Activated CD4-positive, alpha-beta T cell treated with anti-CD3 and anti-CD28 coated beads, Interleukin-2, Interleukin-4, amounts not matched to agents 100 ng/mL and 50 ng/mL, durations not matched to agents 16 hours and 8 hours (primary cell): ENCODE data around the gene TUBB1.

Experiments
- DNase-seq: peaks from one replicate; pipeline ENCODE4 v3.0.0-alpha.2; 2020; ENCODE audit warnings: low spot score

TUBB1 gene

DNA sequence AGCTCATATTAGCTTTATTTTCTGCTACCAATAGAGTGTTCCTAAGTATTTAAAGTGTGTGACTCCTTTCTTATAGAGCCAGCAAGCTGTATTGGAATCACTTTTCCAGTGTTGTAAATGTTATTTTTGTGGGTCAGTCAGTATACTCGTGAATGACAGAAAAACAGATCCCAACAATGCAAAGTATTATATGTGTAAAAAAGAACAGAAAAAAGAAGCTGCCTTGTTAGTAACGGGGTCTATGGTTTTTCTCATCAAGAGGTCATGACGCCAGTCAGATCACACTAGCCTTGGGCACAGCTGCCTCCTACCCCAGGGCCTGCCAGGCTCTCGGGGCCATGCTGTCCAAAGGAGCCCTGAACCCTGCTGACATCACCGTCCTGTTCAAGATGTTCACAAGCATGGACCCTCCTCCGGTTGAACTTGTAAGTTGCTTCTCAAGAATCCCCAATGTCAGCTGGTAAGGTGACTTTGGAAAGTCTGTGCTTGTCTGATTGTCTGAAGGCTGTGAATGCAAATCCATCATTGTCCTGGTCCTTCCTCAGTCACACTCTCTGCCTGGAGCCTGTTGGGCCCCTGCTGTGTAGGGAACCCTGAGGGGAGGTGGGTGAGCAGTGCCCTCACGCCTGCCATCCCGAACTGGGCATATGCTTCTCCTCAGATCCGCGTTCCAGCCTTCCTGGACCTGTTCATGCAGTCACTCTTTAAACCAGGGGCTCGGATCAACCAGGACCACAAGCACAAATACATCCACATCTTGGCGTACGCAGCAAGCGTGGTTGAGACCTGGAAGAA, 28.4 kb upstream of the TUBB1 start:
- no peak for DNase-seq

DNA sequence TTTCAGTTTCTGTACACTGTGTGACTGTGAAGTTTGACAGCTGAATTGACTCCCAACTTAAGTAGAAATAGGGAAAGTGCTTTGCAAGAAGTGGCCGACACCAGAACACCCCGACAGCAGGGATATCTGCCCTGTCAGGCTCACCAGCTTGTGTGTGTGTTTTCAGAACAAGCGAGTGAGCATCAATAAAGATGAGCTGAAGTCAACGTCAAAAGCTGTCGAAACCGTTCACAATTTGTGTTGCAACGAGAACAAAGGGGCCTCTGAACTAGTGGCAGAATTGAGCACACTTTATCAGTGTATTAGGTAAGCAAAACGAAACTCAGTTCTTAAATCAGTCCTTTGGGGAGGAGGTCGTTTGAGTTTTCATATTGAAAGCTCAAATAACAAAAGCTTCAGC, 27.5 kb upstream of the TUBB1 start:
- no peak for DNase-seq

DNA sequence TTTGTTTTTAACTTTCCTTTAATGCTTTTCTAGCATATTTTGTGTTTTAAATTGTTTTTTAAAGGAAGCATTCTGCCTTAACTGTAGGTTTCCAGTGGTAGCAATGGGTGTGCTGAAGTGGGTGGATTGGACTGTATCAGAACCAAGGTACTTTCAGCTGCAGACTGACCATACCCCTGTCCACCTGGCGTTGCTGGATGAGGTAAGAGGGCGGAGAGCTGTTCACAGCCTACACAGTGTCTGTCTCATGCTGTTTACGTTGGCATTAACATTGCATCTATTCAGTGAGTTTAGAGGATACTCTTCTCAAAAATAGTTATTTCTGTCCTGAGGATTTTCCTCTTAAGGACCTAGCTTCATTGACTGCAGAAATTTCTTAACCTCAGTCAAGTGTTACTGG, 26.3 kb upstream of the TUBB1 start:
- DNase-seq: no peak

DNA sequence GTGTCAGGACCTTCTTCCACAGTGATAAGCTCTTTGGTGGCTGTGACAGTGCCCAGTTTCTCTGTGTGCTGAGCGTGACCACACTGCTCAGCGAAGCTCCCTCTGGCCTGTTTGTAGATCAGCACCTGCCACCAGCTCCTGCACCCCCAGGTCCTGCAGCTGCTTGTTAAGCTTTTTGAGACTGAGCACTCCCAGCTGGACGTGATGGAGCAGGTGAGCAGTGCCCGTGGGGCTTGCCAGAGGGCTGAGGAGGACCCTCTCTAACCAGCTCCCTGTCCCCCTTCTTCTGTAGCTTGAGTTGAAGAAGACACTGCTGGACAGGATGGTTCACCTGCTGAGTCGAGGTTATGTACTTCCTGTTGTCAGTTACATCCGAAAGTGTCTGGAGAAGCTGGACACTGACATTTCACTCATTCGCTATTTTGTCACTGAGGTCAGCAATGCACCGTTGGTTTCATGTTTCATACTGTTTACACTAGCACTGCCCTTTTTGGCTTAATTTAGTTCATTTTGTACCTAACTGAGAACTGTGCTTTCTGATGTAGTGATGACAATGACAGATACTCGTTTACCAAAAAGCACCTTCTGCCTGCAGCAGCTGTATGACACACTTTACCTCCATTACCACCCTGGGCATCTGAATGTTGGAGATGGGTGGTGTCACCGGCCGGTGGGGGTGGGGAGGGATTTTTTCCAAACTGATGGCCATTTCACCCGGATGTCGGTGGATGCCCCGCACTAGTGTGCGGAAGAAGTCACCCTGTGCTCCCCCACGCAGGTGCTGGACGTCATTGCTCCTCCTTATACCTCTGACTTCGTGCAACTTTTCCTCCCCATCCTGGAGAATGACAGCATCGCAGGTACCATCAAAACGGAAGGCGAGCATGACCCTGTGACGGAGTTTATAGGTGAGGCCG, 25.6 kb upstream of the TUBB1 start:
- no peak for DNase-seq

DNA sequence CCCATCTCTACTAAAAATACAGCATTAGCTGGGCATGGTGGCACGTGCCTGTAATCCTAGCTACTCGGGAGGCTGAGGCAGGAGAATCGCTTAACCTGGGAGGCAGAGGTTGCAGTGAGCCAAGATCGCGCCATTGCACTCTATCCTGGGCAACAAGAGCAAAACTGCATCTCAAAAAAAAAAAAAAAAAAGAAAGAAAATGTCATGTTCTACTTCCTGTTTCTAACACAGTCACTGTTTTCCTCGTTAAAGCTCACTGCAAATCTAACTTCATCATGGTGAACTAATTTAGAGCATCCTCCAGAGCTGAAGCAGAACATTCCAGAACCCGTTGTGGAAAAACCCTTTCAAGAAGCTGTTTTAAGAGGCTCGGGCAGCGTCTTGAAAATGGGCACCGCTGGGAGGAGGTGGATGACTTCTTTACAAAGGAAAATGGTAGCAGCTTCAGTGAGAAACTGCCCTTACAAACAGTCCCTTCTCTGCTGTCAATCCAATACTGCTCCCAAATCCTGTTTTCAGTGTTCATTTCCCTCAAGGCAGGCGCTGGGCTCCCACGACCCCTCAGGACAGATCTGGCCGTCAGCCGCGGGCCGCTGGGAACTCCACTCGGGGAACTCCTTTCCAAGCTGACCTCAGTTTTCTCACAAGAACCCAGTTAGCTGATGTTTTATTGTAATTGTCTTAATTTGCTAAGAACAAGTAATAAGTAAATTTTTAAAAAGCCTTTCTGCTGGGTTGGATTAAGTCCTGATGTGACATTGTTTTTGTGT, 24.7 kb upstream of the TUBB1 start:
- no peak for DNase-seq

DNA sequence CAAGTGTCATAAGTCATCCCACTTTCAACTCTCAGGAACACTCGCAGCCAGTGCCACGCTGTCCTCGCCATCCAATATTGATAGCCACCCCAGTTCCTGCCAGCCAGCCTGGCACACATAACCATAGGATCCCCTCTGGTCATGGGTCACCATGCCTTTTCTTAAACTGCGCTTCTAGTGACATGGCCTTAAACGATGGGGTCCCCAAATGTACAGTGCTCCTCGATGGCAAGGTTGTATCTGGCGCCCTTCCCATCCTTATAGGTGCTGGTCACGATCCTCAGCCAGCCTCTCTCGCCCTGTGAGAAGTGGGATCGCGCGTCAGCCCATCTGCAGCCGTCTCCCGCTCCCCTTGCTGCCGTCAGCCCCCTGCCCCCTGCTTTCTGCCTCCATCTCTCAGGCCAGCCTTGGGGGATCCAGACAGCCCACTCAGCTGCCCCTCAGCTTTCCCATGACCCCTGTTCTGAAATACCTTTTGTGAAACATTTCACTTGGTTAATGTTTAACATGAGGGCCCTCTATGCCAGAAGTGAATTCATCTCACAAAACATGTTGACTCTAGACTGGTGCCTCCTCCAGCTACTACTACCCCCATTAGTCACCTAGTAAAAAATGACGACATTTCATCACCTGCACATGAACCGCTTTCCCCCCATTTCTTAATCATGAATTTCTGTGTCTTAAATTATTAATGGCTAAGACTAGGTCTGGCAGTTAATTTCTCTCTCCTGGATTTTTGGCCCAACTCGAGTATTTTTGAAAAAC, 23.6 kb upstream of the TUBB1 start:
- no peak for DNase-seq

DNA sequence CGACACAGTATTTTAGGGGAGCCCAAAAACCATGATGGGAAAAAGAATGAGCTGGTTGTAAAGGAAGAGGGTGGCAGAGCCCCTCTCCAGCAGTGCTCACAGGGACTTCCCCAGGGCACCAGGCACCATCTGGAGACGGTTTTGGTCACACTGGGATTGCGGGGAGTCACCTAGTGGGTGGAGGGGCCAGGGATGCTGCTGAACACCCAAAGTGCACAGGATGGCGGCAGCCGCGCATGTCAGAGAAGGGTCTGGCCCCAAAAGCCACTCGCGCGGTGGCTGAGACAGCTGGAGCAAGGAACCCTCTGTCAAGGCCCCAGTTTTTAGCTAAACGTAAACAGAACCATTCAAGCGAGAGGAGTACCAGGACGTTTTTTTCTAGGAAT, 23.0 kb upstream of the TUBB1 start:
- no peak for DNase-seq

DNA sequence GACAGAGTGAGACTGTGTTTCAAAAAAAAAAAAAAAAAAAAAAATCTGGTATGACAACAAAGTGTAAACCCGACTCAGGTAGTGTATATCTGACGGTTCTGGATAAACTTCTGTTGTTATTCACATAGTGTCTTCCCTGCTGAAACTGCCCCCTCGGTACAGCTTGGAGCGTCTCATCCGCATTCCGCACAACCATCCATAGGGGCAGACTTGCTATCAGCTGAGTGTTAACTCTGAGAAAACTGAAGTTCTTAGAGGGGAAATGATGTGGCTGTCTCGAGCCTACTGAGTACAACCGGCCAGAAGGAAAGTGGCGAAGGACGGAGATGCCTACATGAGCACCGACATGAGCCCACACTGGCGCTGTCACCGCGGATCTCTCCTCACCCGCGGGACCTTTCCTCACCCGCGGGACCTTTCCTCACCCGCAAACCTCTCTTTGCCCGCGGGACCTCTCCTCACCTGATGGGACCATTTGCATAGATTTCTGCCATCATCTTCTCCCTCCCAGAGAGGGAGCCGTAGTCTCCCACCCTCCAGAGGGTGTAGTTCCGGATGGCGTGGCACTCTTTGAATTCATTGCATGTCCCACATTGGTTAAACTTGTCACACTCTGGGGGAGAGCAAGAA, 22.0 kb upstream of the TUBB1 start:
- DNase-seq: no peak

DNA sequence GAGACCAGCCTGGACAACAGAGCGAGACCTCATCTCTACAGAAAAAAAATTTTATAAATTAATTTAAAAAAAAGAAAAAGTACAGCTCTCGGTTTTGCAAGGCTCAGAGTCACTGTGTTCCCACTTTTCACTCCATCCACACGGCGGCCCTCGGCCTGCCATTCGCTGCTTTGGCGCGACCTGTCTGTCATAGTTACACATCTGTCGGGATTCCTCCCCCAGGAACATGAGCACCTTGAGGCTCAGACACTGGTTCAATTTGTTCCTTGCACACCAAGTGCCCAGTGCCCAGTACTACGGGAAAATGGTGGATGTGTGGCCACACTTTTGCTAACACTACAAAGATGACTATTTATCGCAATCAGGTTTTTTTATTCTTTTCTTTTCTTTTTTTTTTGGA, 20.6 kb upstream of the TUBB1 start:
- DNase-seq: no peak

DNA sequence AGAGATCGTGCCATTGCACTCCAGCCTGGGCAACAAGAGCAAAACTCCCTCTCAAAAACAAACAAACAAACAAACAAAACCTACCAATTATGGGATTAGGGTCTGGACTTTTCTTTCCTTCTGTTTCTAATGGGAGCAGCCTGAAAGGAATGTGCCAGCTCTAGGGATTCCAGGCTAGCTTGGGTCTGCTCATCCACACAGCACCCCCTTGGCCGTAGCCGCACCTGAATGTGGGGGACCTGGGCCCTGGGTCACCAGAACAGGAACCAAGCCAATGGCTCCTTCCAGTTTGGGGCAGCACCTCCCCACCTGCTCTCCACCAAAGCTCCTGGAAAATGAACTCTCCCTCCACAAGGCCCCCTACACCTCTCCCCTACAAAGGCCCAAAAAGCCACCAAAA, 18.9 kb upstream of the TUBB1 start:
- no peak for DNase-seq

DNA sequence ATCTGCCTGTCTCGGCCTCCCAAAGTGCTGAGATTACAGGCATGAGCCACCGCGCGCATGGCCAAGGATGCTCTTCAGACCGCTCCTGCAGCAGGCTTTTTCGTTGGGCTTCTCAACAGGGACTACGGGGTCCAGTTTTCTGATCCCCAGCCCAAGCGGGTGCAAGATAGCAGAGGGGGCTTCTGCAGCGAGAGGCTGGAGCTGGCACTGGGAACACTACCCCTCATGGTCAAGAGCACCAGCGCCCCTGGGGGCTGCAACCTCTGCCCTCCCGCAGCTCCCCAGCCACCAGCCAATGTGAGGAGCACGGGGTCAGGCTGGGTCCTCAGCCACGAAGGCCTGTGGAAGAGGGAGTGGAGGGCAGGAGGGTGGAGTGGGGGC, 18.2 kb upstream of the TUBB1 start:
- no peak for DNase-seq

DNA sequence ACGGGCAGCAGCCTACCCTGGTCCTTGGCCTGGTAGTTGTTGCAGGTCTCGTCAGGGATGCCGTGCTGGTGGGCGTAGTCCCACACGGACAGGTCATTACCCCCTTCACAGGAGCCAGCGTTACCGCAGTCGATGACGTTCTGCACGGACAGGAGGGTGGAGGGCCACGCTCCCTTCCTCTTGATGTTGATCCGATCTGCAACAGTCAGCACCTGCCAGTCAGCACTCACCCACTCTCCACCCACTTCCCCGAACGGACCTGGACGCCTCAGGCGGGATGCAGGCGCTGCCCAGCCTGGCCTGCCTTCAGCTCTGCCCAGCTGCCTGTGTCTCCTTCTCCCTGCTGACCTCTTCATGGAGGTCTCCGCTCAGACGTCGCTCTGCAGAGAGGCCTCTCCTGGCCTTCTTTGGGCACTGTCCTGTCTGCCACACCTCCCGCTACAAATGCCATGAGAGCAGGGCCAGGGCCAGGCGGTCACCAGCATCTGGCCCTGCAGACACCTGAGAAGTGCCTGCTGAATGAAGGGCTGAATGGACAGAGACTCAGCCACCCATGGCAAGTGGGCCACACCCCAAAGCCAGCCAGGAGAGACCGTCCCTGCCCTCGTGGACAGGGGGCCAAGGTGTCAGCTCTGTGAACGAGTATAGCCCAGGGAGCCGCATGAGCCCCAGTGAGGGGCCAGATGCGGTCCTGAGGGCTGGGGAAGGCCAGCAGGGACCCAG, 17.6 kb upstream of the TUBB1 start:
- no peak for DNase-seq

DNA sequence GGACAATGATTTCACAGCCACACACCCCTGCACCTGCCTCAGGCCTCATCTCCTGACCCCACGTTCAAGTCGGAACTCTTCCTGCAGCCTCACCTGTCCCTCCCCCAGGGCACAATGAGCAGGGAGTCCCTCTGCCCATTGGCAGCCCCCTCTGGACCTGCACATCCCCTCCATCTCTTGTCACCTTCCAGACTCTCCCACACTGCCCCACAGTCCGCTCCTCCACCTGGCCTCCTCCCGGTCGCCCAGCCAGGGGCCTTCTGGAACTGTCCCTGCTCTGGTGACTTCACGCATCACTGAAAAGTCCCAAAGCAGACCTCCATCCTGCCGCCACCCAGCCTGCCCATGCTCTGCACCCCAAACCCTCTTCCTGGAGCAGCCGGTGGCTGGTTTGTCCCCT, 16.8 kb upstream of the TUBB1 start:
- DNase-seq: no peak

DNA sequence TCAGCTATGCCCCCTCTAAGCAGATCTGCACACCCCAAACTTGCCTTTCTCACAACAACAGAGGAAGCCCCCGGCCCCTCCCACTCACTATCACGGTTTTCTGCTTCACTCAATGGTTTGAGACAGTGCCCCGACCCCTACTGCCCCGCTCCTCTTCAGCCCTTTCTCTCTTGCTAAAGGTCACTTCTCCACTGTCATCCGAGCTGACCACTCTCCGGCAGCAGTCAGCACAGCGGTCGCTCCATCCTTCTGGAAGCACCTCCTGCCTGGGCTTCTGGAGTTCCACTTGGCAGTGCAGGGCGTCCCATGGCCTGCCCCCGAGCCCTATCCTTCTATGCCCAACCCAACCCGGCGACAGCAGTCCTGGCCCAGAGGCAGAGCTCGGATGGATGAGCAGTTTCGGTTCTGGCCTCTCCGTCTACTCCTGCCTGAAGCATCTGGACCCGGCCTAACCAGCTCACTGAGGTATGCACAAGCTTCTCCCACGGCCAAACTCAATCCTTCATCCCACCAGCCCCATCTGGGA, 16.3 kb upstream of the TUBB1 start:
- no peak for DNase-seq

DNA sequence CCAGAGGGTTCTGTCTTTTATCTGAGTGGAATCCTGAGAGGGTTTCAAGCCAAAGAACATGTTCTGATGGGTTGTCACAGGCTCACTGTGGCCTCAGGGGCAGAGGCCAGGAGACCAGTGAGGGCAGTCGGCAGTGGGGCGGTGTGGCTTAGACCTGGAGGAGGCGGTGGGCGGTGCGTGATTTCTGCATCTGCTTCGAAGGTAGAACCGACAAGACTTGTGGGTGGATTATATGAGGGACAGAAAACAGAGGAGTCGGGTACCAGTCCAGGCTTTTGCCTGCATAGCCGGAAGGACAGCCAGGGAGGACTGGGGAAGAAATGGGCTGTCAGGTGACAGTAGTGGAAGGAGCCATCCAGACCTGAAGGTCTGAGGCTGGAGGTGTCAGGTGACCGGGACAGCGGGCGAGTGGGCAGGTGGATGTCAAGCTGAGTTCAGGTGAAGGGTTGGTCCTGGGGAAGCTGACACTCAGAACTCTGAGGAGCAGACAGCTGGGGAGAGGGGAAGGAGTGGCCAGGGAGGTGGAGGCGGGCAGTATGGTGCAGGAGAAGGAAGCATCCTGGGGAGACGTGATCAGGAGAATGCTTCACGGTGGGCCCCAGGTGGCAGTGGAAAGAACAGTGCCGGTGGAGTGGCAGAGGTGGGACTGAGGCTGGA, 15.3 kb upstream of the TUBB1 start:
- DNase-seq: no peak

DNA sequence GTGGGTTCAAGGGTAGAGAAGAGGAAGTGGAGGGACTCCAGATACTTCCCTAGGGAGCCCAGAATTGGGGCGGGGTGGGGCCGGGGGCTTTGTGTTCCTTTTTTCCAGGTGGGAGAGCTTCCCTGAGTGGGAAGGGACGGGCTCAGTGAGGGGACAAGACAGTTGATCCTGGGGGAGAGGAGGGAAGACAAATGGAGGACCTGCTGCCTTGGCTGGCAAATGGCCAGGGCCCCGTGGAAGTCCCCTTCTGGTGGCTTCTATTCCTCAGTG, 14.8 kb upstream of the TUBB1 start:
- no peak for DNase-seq

DNA sequence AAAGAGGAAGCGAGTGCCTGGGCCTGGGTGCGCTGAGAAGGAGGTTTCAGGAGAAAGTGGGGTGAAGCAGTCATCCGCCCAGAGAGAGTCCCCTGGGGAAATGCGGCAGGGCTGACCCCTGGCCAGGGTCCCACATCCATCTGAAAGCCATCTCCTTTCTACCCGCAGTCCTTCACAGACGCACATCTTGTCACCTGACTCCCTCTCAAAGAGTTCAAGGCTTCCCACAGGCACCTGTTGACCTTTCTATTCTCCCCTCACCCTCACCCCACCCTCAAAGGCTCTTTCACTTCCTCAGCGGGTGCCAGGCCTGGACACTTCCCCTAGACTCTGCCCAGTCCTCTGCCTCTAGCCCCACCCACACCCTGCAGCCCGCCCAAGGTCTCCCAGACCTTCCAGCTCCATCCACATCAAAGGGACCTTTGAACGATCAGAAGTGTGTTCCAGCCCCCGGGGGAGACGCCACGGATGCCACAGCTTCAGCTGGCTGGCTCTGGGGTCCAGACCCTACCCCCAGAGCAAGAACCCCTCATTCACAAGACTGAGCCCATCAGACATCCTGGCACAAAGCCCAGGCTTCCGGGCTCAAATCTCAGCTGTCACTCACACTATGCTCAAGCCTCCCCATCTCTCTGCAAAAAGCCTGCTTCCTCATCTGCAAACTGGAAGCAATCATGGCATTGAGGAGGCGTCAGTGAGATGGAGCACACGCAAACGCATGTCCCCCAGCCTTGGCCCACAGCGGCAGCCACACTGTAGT, 14.3 kb upstream of the TUBB1 start:
- no peak for DNase-seq

DNA sequence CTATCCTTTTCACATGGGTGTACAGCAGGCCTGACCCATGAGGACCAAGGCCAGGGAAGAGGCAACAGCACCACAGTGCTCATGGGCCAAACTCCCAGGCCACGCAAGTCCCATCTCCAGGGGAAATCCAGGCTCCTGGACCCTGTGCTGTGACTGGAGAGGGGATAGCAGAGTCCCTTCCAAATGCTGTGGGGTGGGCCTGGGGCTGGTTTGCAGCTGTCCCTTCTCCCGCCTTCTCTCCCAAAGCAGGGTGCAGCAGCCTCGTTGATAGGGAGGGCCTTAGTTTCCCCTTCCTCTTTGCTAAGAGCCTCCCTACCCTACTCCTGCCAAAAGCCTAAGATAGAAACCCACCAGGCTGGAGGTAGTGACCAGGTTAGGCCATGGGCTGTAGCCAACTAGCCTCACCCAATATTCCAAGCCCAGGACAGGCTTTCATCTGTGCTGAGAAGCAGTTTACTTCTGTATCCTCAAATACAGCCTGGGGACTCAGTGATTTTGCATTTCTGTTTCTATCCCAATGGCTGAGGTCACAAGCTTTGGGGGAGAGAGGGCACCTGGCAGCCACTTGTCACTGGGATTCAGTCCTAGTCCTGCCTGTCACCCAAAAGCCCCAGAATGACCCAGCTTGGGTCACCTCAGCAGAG, 13.6 kb upstream of the TUBB1 start:
- no peak for DNase-seq
